HEK293T (cell line): Measurements from ENCODE around the gene PLPP7.

Source experiments
- BHLHE40 ChIP-seq: fragments of 450-650 bp; IDR thresholded peaks from 2 replicates; pipeline ENCODE4 v1.6.1; 2016; ENCODE audit warnings: mild to moderate bottlenecking, moderate library complexity, borderline replicate concordance
- ELF4 ChIP-seq: fragments of 450-650 bp; IDR thresholded peaks from 2 replicates; pipeline ENCODE4 v1.6.1; 2017; ENCODE audit warnings: antibody characterized with exemption
- FOXA1 ChIP-seq: fragments of 450-650 bp; IDR thresholded peaks from 2 replicates; pipeline ENCODE4 v1.6.1; 2016; ENCODE audit warnings: mild to moderate bottlenecking
- FOXK2 ChIP-seq: fragments of 450-650 bp; IDR thresholded peaks from 2 replicates; pipeline ENCODE4 v1.6.1; 2016; ENCODE audit warnings: mild to moderate bottlenecking
- FOXM1 ChIP-seq: fragments of 450-650 bp; IDR thresholded peaks from 2 replicates; pipeline ENCODE4 v1.6.1; 2017; ENCODE audit warnings: mild to moderate bottlenecking, borderline replicate concordance
- HDGF ChIP-seq: fragments of 450-650 bp; IDR thresholded peaks from 2 replicates; pipeline ENCODE4 v1.6.1; 2017; ENCODE audit warnings: antibody characterized with exemption, borderline replicate concordance
- L3MBTL2 ChIP-seq: fragments of 450-650 bp; conservative IDR thresholded peaks from 2 replicates; pipeline ENCODE4 v1.6.1; 2016; ENCODE audit warnings: mild to moderate bottlenecking
- LEF1 ChIP-seq: fragments of 450-650 bp; IDR thresholded peaks from 2 replicates; pipeline ENCODE4 v1.6.1; 2017; ENCODE audit warnings: mild to moderate bottlenecking, borderline replicate concordance
- SP1 ChIP-seq: fragments of 450-650 bp; IDR thresholded peaks from 2 replicates; pipeline ENCODE4 v1.6.1; 2017
- SUZ12 ChIP-seq: fragments of 450-650 bp; IDR thresholded peaks from 2 replicates; pipeline ENCODE4 v1.6.1; 2016; ENCODE audit warnings: mild to moderate bottlenecking
- TARDBP ChIP-seq: fragments of 450-650 bp; IDR thresholded peaks from 2 replicates; pipeline ENCODE4 v1.6.1; 2016
- TF ChIP-seq, protein P1 (sequence below): fragments of 450-650 bp; IDR thresholded peaks from 2 replicates; pipeline ENCODE4 v1.6.1; 2016

DNA sequence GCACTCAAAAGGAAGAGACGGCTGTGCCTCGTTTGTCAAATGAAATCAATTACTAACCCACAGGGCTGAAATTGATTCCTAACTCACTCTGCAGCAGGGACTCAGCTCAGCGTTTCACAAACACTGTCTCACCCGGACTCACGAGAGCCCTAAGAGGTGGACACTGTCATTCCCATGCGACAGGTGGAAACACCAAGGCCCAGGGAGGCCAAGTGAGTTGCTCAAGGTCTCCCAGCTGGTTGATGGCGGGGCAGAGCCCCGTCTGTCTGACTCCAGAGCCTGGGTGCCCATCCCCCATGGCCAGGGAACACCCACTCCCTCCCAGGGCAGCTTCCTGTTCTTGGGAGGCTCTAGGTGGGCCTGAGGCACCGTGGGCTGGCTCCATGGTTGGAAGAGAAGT, 1.3 kb upstream of the PLPP7 start:
- no peak for TF ChIP-seq ELF4
- no peak for TF ChIP-seq HDGF
- no peak for TF ChIP-seq FOXA1
- no peak for TF ChIP-seq TARDBP
- TF ChIP-seq SP1 = no peak
- TF ChIP-seq FOXM1 = no peak
- TF ChIP-seq BHLHE40 = no peak
- TF ChIP-seq L3MBTL2 = no peak
- no peak for TF ChIP-seq FOXK2
- TF ChIP-seq, protein P1, sequence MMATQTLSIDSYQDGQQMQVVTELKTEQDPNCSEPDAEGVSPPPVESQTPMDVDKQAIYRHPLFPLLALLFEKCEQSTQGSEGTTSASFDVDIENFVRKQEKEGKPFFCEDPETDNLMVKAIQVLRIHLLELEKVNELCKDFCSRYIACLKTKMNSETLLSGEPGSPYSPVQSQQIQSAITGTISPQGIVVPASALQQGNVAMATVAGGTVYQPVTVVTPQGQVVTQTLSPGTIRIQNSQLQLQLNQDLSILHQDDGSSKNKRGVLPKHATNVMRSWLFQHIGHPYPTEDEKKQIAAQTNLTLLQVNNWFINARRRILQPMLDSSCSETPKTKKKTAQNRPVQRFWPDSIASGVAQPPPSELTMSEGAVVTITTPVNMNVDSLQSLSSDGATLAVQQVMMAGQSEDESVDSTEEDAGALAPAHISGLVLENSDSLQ = no peak
- no peak for TF ChIP-seq LEF1
- TF ChIP-seq SUZ12 = no peak
